CD4-positive, alpha-beta T cell treated with Interleukin-6 for 4 hours (primary cell): ENCODE data around the gene ABHD10.

Experiments
- DNase-seq: peaks from one replicate; pipeline ENCODE4 v3.0.0-alpha.2; 2020; ENCODE audit warnings: mixed read lengths

ABHD10 gene

GRCh38 chr3:111967068-111967467 lies 11.8 kb upstream of the ABHD10 start:
- no peak for DNase-seq

- peak; percentile 86 for DNase-seq
Measured at GRCh38 chr3:111967651-111968274, 11.1 kb upstream of the ABHD10 start.

- no peak for DNase-seq
Measured at GRCh38 chr3:111968319-111969054, 10.3 kb upstream of the ABHD10 start.

DNA sequence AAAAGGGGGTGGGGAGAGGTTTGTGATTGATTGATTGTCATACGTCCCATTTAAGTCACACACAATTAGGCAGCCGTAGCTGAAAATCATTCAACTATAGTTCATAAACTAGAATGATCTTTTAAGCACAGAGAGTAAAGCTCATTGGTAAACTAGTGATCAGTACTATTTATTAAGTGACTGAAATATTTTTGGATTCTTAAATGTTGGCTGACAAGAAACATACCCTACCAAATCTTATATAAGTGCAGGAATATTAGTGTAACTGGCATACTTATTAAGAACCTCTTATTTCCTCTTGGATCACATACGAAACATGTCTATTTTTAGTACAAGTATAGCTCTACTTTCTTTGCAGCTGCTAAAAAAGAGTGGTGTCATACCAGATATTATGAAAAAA lies 8.4 kb upstream of the ABHD10 start:
- DNase-seq = no peak

DNA sequence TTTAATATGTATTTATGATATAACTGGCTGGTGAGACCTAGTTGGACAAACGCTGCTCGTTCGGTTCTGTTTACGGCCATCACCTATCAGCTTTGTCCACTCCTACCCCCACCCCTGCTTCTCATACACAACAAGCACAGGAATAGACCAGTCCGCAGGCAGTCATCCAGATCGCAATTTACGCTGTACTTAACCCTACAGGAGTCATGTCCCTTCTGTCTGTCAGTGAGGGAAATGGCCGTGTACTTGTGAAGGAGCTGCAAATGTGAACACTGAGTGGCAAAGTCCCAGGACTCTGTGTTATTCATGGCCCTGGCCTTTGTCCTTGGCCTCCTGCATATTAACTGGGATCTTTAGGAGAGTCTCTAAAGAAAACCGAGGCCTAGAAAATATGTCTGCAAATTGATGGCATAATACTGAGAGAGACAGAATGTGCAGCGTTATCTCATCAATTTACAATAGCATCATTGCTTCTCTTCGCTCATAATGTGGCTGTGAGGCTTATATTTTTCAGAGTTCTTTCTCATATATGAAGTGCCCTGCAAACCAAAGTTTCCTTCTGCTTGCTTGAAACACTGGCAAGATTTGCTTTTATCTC lies 7.2 kb upstream of the ABHD10 start:
- no peak for DNase-seq

DNA sequence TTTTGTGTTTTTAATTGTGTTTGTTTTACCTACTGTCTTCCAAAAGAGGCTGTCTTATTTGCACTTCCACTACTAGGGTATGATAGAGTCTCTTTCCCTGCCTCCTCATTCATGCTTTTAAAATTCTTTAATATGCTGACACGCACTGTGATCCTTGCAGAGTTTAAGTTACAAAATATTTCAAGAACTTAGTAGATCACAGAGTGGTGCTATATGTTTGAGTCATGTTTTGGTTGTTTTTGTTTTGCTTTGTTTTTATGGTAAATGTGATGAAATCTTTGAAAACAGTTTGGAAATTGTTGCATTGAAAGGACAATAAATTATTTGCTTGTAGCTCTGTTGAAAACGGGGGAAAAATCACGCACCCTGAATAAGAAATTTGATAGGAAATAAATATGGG lies 5.9 kb upstream of the ABHD10 start:
- DNase-seq = no peak

DNA sequence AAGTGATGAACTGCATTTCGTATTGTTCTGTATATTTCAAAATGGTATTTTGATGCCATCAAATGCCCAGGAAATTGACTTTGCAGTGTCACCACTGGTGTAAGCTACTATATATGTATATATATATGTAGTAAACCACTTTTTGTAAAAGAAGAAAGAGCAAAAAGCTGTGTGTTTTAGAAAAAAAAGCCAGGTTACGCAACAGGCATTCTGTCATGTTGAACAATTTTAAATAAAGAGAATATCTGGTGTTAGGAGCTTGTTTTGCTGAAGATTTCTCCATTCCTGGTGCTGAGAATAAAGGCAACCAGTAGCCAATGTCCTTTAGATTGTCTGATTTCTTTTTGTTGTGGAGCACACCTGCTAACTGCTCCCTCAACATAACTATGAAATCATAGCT lies 3.7 kb upstream of the ABHD10 start:
- DNase-seq = no peak

- no peak for DNase-seq
Measured at GRCh38 chr3:111976254-111976653, 2.6 kb upstream of the ABHD10 start.

DNA sequence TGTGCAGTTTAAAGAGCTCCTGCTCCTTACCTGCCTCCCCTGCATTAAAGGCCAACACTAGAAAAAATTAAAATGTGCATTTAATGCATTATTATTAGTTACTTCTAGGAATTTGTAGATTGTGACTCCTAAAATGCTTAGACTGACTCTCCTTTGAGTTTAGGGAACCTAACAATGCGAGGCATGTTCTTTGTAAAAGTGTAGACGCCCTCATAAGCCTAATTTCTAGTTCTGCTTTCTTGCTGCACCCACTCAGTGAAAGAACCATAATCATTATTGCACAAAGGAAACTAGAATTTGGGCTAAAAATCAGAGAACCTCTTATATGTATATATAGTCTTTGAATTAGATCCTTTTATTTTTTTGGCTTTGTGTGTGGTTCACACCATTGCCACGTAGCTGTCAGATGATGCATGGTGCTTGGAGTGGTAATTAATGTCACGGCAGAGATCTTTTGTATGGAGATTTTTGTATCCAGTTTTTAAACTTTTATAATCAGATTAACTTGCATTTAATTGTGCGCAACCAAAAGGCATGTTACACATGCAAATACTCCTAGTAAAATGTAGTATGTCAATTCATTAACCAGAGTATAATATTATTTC lies 710 bp downstream of the ABHD10 start:
- DNase-seq = peak; percentile 7

GRCh38 chr3:111980716-111981456 lies 2.1 kb downstream of the ABHD10 start:
- DNase-seq = no peak

- DNase-seq = no peak
Measured at GRCh38 chr3:111981457-111981763, 2.6 kb downstream of the ABHD10 start.

GRCh38 chr3:111984636-111985298 lies 5.9 kb downstream of the ABHD10 start:
- DNase-seq = no peak

DNA sequence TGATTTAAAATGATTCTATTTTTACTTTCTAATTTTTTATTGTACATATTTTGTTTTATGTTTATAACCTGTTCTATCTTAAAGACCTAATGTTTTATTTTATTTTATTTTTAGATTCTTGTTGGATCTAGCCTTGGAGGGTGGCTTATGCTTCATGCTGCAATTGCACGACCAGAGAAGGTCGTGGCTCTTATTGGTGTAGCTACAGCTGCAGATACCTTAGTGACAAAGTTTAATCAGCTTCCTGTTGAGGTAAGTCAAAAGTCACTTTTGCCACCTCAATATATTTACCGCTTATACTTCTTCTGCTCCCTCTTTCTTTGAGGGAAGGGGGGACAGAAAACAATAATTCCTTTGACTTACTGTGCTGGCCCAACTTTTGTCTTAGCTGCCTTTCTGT lies 8.0 kb downstream of the ABHD10 start:
- DNase-seq = no peak

GRCh38 chr3:111989061-111989678 lies 10.3 kb downstream of the ABHD10 start:
- DNase-seq = peak; percentile 7

DNA sequence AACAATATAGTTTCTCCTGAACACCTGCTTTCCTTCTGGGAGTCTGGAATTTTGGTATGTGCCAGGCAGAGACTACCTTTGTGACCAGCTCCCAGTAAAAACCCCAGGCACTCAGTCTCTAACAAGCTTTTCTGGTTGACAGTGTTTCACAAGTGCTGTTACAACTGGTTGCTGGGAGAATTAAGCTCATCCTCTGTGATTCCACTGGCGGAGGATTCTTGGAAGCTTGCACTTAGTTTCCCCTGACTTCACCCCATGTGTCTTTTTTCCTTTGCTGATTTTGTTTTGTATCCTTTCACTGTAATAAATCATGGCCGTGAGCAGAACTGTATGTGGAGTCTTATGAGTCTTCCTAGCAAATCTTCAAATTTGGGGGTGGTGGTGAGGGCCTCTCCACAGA lies 14.2 kb downstream of the ABHD10 start:
- DNase-seq = no peak

GRCh38 chr3:111998636-111999483 lies 20.0 kb downstream of the ABHD10 start, which contains the start of gene TAGLN3:
TSS of gene TAGLN3 (plus strand) at chr3:111998922. CDS start at chr3:111999423, 501 bp downstream.
- DNase-seq = peak; percentile 23

DNA sequence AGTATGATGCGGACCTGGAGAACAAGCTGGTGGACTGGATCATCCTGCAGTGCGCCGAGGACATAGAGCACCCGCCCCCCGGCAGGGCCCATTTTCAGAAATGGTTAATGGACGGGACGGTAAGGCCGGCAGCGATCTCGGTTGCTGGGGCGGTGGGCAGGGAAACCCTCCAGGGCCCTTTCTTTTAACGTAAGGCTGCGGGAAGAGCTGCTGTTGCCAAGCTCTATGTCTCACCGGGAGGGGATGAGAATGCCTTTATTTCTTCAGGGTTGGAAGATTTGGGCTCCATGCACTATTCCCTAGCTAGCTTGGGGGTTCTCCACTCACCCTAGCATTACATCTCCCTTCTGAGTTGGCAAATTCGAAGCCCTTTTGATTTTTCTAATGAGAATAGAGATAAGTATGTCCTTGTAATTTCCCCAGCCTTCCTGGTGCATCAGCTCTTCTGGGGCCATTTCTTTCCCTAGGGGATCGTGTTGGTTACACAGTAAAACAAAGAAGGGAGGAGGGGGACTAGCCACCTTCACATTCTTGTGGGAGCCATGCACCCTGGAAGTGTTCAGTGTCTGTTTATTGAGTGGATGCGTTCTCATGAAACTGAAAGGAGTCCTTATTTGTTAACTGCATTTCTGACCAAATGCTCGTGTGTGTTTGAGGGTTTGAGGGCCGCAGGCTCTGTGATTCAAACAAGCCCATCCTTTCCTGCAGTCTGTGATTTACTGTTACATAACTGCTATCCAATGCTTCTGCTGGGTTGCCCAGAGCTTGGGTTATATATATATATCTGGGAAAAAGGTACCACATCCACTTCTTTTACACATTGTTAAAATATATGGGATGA lies 20.9 kb downstream of the ABHD10 start:
- no peak for DNase-seq

DNA sequence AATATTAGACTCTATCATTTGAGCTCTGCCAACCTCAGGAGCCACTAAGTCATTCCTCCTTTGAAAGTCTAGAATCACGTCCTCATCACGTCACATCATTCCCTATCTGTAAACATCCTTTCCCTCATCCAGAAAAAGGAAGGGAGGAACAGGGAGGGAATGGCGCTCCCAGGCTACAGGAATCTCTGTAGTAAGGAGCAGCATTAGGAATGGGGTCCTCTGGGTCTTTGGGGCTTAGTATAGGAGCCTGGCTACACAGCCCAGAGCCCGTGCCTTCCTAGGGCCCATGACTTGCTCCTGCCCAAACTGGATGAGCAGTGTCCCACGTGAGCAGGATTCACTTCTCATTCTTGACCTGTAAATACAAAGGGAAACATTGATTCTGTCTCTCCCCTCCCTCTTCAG lies 21.5 kb downstream of the ABHD10 start:
- no peak for DNase-seq

GRCh38 chr3:112000966-112001365 lies 22.1 kb downstream of the ABHD10 start:
- no peak for DNase-seq

DNA sequence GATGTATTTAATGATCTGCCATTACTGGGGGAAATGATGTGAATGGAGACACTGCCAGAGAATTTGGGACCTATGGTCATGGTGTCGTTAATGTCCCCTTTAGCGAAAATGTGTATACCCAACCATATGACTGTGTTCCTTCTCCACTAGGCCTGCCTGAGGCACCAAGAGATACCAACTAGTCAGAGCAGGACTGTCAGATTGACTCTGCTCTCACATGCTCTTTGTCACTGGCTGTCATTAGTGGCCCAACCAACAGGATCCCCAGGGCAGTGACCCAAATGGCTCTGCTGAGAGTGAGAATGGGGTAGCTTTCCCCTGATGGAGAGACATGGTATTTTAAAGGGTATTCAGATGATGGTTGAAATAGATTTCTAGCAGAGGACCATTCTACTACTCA lies 22.7 kb downstream of the ABHD10 start:
- DNase-seq = no peak
